ENCODE data around the gene SLC35G3. TPM values are rescaled to one million over a fixed set of nuclear protein-coding genes. Genes with fewer than 3 reads are reported as not detected.
"Not testable (repeated sequence)": the region's sequence is repeated elsewhere in the genome, so short reads cannot be mapped to it uniquely, and the experiment has no call there.

Gene SLC35G3
- total and polyA plus RNA-seq, 4 experiments from 2014 or later: 0.09 TPM; not detected in 3

DNA sequence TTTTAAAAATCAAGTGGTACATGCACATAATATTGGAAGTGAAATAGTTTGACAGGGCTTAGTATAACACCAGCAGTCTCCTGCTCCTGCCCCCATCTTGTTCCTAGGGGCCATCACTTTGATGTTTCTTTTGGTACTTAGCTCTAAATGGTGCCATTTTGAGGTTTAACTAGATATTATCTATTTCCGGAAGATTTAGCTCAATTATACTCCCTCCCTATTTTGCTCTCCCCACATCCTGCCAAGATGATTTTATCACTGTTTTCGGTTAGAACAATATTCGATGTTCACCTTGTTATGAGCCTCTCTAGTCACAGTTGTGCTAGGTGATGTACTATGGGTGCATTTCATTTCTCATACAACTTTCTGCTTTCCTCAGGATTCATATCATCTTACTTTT is 20.0 kb upstream of the SLC35G3 start:
- peak overlapping the region; percentile 16 to 85 (median 79) for H3K4me3 Mint-ChIP-seq
- H3K27me3 Mint-ChIP-seq: no peaks in the 10 kb centered on the region
- H3K4me1 Mint-ChIP-seq: peaks cover 69 to 90% (median 79%) of the 10 kb centered on the region in 4 donors
- Histone ChIP-seq H3K9me3 (ENCODE audit: control insufficient read depth in 1 of 2, low read length in 2 of 2) (no peaks in the 10 kb centered on the region), H3K27ac (ENCODE audit: low read depth, low read length) (peak overlapping the region; percentile 60), H3K36me3 (ENCODE audit: insufficient read depth, low read length) (no peaks in the 10 kb centered on the region), H3K4me3 (ENCODE audit: low read length in 2 of 2) (peak overlapping the region; percentile 36 to 51), H3K27me3 (ENCODE audit: insufficient read depth, low read length) (no peaks in the 10 kb centered on the region), H3K4me1 (ENCODE audit: insufficient read depth, low read length) (peaks cover 89% of the 10 kb centered on the region)
- ChIA-PET POLR2A (ENCODE audit: partially characterized antibody) (interaction anchor here (0.6 to 9.3 kb wide), 46 partner anchors 8 to 595 kb away, joined by 3 to 432 read pairs (median 8); partner anchors contain the start of genes NLE1, PEX12, SLFN11 and SLFN12L), CTCF (ENCODE audit: partially characterized antibody) (interaction anchor here (0.7 to 4.2 kb wide), 20 partner anchors 8 to 533 kb away, joined by 3 to 54 read pairs (median 4); partner anchors contain the start of genes SLFN12L and SLFN5)
- peak; percentile 86 to 92 (median 89) for DNase-seq
- H3K9me3 Mint-ChIP-seq: no peaks in the 10 kb centered on the region
- H3K36me3 Mint-ChIP-seq: peaks cover 3 to 6% of the 10 kb centered on the region in 2 donors
- intact Hi-C loops (cut with micrococcal nuclease): loop anchor here (1.0 to 2.0 kb wide), 7 partner anchors 25 to 325 kb away; partner anchors contain the start of gene NLE1
- H3K27ac Mint-ChIP-seq: peak overlapping the region; percentile 87 to 97 (median 94)

DNA sequence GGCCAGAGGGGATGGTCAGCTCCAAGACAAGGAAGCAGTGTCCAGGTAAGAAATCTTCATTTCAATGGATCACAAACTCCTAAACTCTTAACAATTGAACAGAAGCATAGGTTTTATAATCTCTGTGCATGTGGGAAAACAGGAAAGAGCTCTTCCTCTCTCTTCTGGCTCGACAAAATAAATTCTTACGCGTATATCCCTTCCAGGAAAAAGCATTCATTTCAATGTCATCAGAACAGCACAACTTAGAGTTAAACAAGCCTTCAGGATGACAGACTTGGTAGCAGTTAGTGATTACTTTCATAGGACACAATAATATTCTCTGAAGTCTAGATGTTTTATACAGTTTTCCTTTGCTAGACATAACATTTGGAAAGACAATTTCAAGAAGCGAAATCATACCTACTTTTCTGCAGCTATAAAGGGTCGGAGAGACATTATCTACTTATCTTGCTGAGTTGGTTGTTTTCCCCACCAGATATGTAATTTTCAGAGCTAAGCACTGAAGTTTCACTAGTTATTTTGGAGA is 19.3 kb upstream of the SLC35G3 start:
- intact Hi-C loops (cut with micrococcal nuclease): no loop called here
- Histone ChIP-seq H3K36me3 (ENCODE audit: insufficient read depth, low read length) (no peaks in the 10 kb centered on the region), H3K27ac (ENCODE audit: low read depth, low read length) (peak overlapping the region; percentile 36), H3K4me3 (ENCODE audit: low read length in 2 of 2) (peak overlapping the region; percentile 18 to 36), H3K27me3 (ENCODE audit: insufficient read depth, low read length) (no peaks in the 10 kb centered on the region), H3K4me1 (ENCODE audit: insufficient read depth, low read length) (peaks cover 89% of the 10 kb centered on the region), H3K9me3 (ENCODE audit: control insufficient read depth in 1 of 2, low read length in 2 of 2) (no peaks in the 10 kb centered on the region)
- Mint-ChIP-seq H3K4me3 (peak overlapping the region; percentile 16 to 85 (median 79)), H3K9me3 (no peaks in the 10 kb centered on the region), H3K27ac (peak overlapping the region; percentile 87 to 97 (median 94)), H3K36me3 (peaks cover 3 to 6% of the 10 kb centered on the region in 2 donors), H3K27me3 (no peaks in the 10 kb centered on the region), H3K4me1 (peaks cover 65 to 90% (median 78%) of the 10 kb centered on the region in 4 donors)
- ChIA-PET CTCF (ENCODE audit: partially characterized antibody) (interaction anchor here (0.7 to 4.2 kb wide), 19 partner anchors 9 to 534 kb away, joined by 3 to 54 read pairs (median 4); partner anchors contain the start of genes SLFN12L and SLFN5), POLR2A (ENCODE audit: partially characterized antibody) (interaction anchor here (0.6 to 9.3 kb wide), 43 partner anchors 8 to 595 kb away, joined by 3 to 432 read pairs (median 8); partner anchors contain the start of genes NLE1, PEX12, SLFN11 and SLFN12L)
- DNase-seq: peak in 1 of 5 donors; percentile 10

DNA sequence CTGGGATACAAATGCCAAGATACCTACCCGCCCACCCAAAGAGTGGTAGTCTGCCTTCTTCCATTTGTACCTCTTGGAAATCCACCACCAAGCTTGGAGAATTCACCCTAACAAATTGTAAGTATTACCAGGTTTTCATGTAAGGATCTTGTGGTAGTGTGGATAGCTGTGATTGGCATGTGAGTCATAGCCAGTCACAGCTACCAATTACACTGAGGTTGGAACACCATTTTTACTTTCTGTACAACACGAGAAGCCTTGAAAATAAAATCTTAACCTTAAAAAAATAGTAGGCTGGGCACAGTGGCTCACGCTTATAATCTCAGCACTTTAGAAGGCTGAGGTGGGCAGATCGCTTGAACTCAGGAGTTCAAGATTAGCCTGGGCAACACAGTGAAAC is 18.5 kb upstream of the SLC35G3 start:
- Mint-ChIP-seq H3K36me3 (peaks cover 3 to 6% of the 10 kb centered on the region in 2 donors), H3K27ac (peak overlapping the region; percentile 87 to 97 (median 94)), H3K4me3 (peak overlapping the region in 7 of 8 donors; percentile 16 to 85 (median 79)), H3K9me3 (no peaks in the 10 kb centered on the region), H3K4me1 (peaks cover 60 to 84% (median 74%) of the 10 kb centered on the region in 4 donors), H3K27me3 (no peaks in the 10 kb centered on the region)
- Histone ChIP-seq H3K4me1 (ENCODE audit: insufficient read depth, low read length) (peaks cover 82% of the 10 kb centered on the region), H3K36me3 (ENCODE audit: insufficient read depth, low read length) (no peaks in the 10 kb centered on the region), H3K27ac (ENCODE audit: low read depth, low read length) (peak overlapping the region; percentile 36), H3K9me3 (ENCODE audit: control insufficient read depth in 1 of 2, low read length in 2 of 2) (no peaks in the 10 kb centered on the region), H3K4me3 (ENCODE audit: low read length in 2 of 2) (peak overlapping the region; percentile 18 to 36), H3K27me3 (ENCODE audit: insufficient read depth, low read length) (no peaks in the 10 kb centered on the region)
- ChIA-PET POLR2A (ENCODE audit: partially characterized antibody) (interaction anchor here (0.6 to 9.3 kb wide), 19 partner anchors 11 to 366 kb away, joined by 3 to 432 read pairs (median 18); partner anchors contain the start of genes PEX12, SLFN11, SLFN12L and SLFN5), CTCF (ENCODE audit: partially characterized antibody) (interaction anchor here (1.1 to 4.2 kb wide), 8 partner anchors 22 to 320 kb away, joined by 3 to 54 read pairs (median 7); partner anchors contain the start of gene SLFN5)
- DNase-seq: no peak
- intact Hi-C loops (cut with micrococcal nuclease): no loop called here

DNA sequence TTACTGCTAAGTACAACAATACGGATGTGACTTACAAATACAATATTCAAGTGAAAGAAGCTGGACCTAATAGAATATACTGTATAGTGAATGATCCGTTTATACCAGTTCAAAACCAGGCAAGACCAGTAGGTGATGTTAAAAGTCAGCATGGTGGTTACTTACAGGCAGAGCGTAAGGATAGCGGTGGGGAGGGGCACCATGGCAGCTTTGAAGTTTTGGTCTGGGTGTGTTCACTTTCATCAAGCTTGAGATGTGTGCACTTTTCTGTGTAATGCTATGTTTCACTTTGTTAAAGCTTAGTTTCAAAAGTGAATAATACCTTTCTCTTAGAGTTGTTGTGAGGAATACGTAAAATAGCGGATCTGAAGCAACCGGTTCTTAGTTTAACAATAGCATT is 16.5 kb upstream of the SLC35G3 start:
- Mint-ChIP-seq H3K4me3 (peak overlapping the region in 6 of 8 donors; percentile 13 to 58 (median 36)), H3K36me3 (peaks cover 4 to 6% of the 10 kb centered on the region in 2 donors), H3K27me3 (no peaks in the 10 kb centered on the region), H3K9me3 (no peaks in the 10 kb centered on the region), H3K4me1 (peaks cover 59 to 87% (median 75%) of the 10 kb centered on the region in 4 donors), H3K27ac (peak overlapping the region; percentile 19 to 90 (median 77))
- Histone ChIP-seq H3K4me1 (ENCODE audit: insufficient read depth, low read length) (peaks cover 83% of the 10 kb centered on the region), H3K4me3 (ENCODE audit: low read length in 2 of 2) (no peak overlapping the region), H3K27me3 (ENCODE audit: insufficient read depth, low read length) (no peaks in the 10 kb centered on the region), H3K36me3 (ENCODE audit: insufficient read depth, low read length) (no peaks in the 10 kb centered on the region), H3K9me3 (ENCODE audit: control insufficient read depth in 1 of 2, low read length in 2 of 2) (no peaks in the 10 kb centered on the region), H3K27ac (ENCODE audit: low read depth, low read length) (no peak overlapping the region)
- ChIA-PET CTCF (ENCODE audit: partially characterized antibody) (interaction anchor here (0.6 to 1.0 kb wide), 2 partner anchors 18 to 324 kb away, joined by 3 read pairs; no protein-coding TSS in a partner anchor), POLR2A (ENCODE audit: partially characterized antibody) (interaction anchor here (0.6 to 9.3 kb wide), 5 partner anchors 22 to 321 kb away, joined by 3 to 432 read pairs (median 3); partner anchors contain the start of gene SLFN5)
- DNase-seq: peak in 4 of 5 donors; percentile 20 to 45 (median 34)
- intact Hi-C loops (cut with micrococcal nuclease): no loop called here

DNA sequence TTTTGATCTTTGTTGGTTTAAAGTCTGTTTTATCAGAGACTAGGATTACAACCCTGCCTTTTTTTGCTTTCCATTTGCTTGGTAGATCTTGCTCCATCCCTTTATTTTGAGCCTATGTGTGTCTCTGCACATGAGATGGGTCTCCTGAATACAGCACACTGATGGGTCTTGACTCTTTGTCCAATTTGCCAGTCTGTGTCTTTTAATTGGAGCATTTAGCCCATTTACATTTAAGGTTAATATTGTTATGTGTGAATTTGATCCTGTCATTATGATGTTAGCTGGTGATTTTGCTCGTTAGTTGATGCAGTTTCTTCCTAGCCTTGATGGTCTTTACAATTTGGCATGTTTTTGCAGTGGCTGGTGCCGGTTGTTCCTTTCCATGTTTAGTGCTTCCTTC is 8.4 kb upstream of the SLC35G3 start:
- intact Hi-C loops (cut with micrococcal nuclease); H3K27me3 ChIP-seq (ENCODE audit: insufficient read depth, low read length); H3K27me3 Mint-ChIP-seq; H3K4me3 ChIP-seq (ENCODE audit: low read length in 2 of 2); H3K27ac Mint-ChIP-seq; CTCF ChIA-PET (ENCODE audit: partially characterized antibody); POLR2A ChIA-PET (ENCODE audit: partially characterized antibody); H3K9me3 ChIP-seq (ENCODE audit: control insufficient read depth in 1 of 2, low read length in 2 of 2); H3K27ac ChIP-seq (ENCODE audit: low read depth, low read length); DNase-seq; H3K36me3 ChIP-seq (ENCODE audit: insufficient read depth, low read length): not testable (repeated sequence)
- peaks cover 14 to 28% (median 20%) of the 10 kb centered on the region in 4 donors for H3K4me1 Mint-ChIP-seq
- peaks cover 20% of the 10 kb centered on the region for H3K4me1 ChIP-seq (ENCODE audit: insufficient read depth, low read length)
- H3K36me3 Mint-ChIP-seq: peaks cover 9 to 14% of the 10 kb centered on the region in 2 donors
- H3K9me3 Mint-ChIP-seq: peaks cover 0 to 35% (median 25%) of the 10 kb centered on the region in 8 donors
- H3K4me3 Mint-ChIP-seq: peak overlapping the region in 1 of 8 donors; percentile 22

DNA sequence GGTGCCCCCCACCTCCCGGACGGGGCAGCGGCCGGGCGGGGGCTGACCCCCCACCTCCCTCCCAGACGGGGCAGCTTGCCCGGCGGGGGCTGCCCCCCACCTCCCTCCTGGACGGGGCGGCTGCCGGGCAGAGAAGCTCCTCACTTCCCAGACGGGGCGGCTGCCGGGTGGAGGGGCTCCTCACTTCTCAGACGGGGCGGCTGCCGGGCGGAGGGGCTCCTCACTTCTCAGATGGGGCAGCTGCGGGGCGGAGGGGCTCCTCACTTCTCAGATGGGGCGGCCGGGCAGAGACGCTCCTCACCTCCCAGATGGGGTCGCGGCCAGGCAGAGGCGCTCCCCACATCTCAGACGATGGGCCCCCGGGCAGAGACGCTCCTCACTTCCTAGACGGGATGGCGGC is 869 bp upstream of the SLC35G3 start:
- H3K9me3 ChIP-seq (ENCODE audit: control insufficient read depth in 1 of 2, low read length in 2 of 2); H3K27me3 ChIP-seq (ENCODE audit: insufficient read depth, low read length); H3K36me3 Mint-ChIP-seq; H3K36me3 ChIP-seq (ENCODE audit: insufficient read depth, low read length); CTCF ChIA-PET (ENCODE audit: partially characterized antibody); POLR2A ChIA-PET (ENCODE audit: partially characterized antibody); H3K4me1 ChIP-seq (ENCODE audit: insufficient read depth, low read length); H3K27ac ChIP-seq (ENCODE audit: low read depth, low read length); H3K27me3 Mint-ChIP-seq; DNase-seq; intact Hi-C loops (cut with micrococcal nuclease); H3K27ac Mint-ChIP-seq; H3K4me3 Mint-ChIP-seq; H3K4me3 ChIP-seq (ENCODE audit: low read length in 2 of 2): not testable (repeated sequence)
- Mint-ChIP-seq H3K9me3 (peaks cover 0 to 12% (median 9%) of the 10 kb centered on the region in 8 donors), H3K4me1 (peaks cover 8 to 21% (median 15%) of the 10 kb centered on the region in 4 donors)

DNA sequence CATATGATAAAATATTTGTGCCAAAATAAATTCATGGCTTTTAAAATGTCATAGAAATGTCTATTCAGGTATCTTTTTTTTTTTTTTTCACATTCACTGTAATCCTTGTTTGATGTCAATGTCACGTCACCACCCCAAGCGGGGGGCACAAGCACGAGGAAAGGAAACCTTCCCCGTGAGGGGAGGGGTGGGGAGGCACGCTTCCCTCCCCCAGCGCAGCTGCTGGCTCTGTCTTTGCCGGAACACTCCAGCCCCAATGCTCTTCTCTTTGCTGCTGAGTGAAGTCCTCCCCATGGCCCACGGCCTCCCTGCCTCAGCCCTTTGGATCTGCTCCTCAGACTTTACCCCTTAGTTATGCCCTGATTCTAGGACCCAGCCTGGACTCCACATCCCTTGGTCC is 1.5 kb downstream of the SLC35G3 start:
- Mint-ChIP-seq H3K4me1 (peaks cover 23 to 44% (median 29%) of the 10 kb centered on the region in 4 donors), H3K27ac (peak overlapping the region in 3 of 7 donors; percentile 19 to 66 (median 51)), H3K36me3 (no peaks in the 10 kb centered on the region), H3K27me3 (no peaks in the 10 kb centered on the region), H3K9me3 (peaks cover 0 to 6% (median 0%) of the 10 kb centered on the region in 8 donors), H3K4me3 (peak overlapping the region in 1 of 8 donors; percentile 23)
- POLR2A ChIA-PET (ENCODE audit: partially characterized antibody): interaction anchor here (2.7 kb wide), 1 partner anchor 20 kb away, joined by 14 read pairs; no protein-coding TSS in a partner anchor
- Histone ChIP-seq H3K27ac (ENCODE audit: low read depth, low read length) (no peak overlapping the region), H3K36me3 (ENCODE audit: insufficient read depth, low read length) (no peaks in the 10 kb centered on the region), H3K9me3 (ENCODE audit: control insufficient read depth in 1 of 2, low read length in 2 of 2) (no peaks in the 10 kb centered on the region), H3K4me3 (ENCODE audit: low read length in 2 of 2) (no peak overlapping the region), H3K4me1 (ENCODE audit: insufficient read depth, low read length) (peaks cover 20% of the 10 kb centered on the region), H3K27me3 (ENCODE audit: insufficient read depth, low read length) (no peaks in the 10 kb centered on the region)
- intact Hi-C loops (cut with micrococcal nuclease): no loop called here
- DNase-seq: no peak
- CTCF ChIA-PET (ENCODE audit: partially characterized antibody): interaction anchor here (0.7 kb wide), 1 partner anchor 18 kb away, joined by 3 read pairs; no protein-coding TSS in a partner anchor

Measured in CD4-positive, alpha-beta memory T cell (primary cell).